BE2C (cell line): Measurements from ENCODE around the gene JADE2.

ENCODE experiments used
- DNase-seq: peaks from one replicate; pipeline ENCODE4 v3.0.0-alpha.2; 2020
- H3K27me3 ChIP-seq: fragments of 250-450 bp; sonication (Bioruptor Pico); 2 replicates; pipeline ENCODE4 v1.5.1; 2020; ENCODE audit warnings: mild to moderate bottlenecking
- H3K36me3 ChIP-seq: fragments of 250-450 bp; sonication (Bioruptor Pico); 2 replicates; pipeline ENCODE4 v1.5.1; 2020; ENCODE audit warnings: mild to moderate bottlenecking
- H3K4me1 ChIP-seq: fragments of 250-450 bp; sonication (Bioruptor Pico); 2 replicates; pipeline ENCODE4 v1.5.1; 2020
- H3K4me3 ChIP-seq: 2 replicates; pipeline ENCODE4 v1.5.1; 2011; ENCODE audit warnings: low read depth, low read length
- H3K9me3 ChIP-seq: fragments of 250-450 bp; sonication (Bioruptor Pico); 2 replicates; pipeline ENCODE4 v1.5.1; 2020
- CTCF ChIP-seq: IDR thresholded peaks from 2 replicates; pipeline ENCODE4 v1.5.1; 2012; ENCODE audit warnings: mild to moderate bottlenecking, low read depth, low read length

JADE2 gene

GRCh38 chr5:134547066-134547465, 21.6 kb downstream of the JADE2 start:
- no peak for DNase-seq
- Histone ChIP-seq H3K36me3 (no peaks in the 10 kb centered on the region; the same call in 1 of the 2 replicates), H3K9me3 (no peaks in the 10 kb centered on the region), H3K4me1 (no peaks in the 10 kb centered on the region), H3K27me3 (no peaks in the 10 kb centered on the region), H3K4me3 (no peak overlapping the region)
- TF ChIP-seq CTCF: no peak

- no peaks in the 10 kb centered on the region for H3K4me1 ChIP-seq
- no peak overlapping the region for H3K4me3 ChIP-seq
- no peaks in the 10 kb centered on the region; the same call in 1 of the 2 replicates for H3K36me3 ChIP-seq
- H3K9me3 ChIP-seq: no peaks in the 10 kb centered on the region
- DNase-seq: no peak
- H3K27me3 ChIP-seq: no peaks in the 10 kb centered on the region
- TF ChIP-seq CTCF: no peak
Observed at GRCh38 chr5:134547579-134547978, 22.1 kb downstream of the JADE2 start.

- no peak for DNase-seq
- no peaks in the 10 kb centered on the region for H3K4me1 ChIP-seq
Observed at GRCh38 chr5:134547999-134548658, 22.7 kb downstream of the JADE2 start.

GRCh38 chr5:134549714-134550113, 24.2 kb downstream of the JADE2 start:
- no peak for TF ChIP-seq CTCF
- DNase-seq: no peak
- Histone ChIP-seq H3K4me3 (no peak overlapping the region), H3K9me3 (no peaks in the 10 kb centered on the region), H3K4me1 (peaks cover 8% of the 10 kb centered on the region), H3K36me3 (no peaks in the 10 kb centered on the region; the same call in 1 of the 2 replicates), H3K27me3 (no peaks in the 10 kb centered on the region)

More at GRCh38 chr5:134547999-134548658, 22.7 kb downstream of the JADE2 start:
- Histone ChIP-seq H3K36me3 (no peaks in the 10 kb centered on the region; the same call in 1 of the 2 replicates), H3K9me3 (no peaks in the 10 kb centered on the region), H3K4me3 (no peak overlapping the region), H3K27me3 (no peaks in the 10 kb centered on the region)
- TF ChIP-seq CTCF: no peak

- H3K4me3 ChIP-seq: no peak overlapping the region
- H3K36me3 ChIP-seq: no peaks in the 10 kb centered on the region; the same call in 1 of the 2 replicates
- H3K9me3 ChIP-seq: no peaks in the 10 kb centered on the region
- no peak for TF ChIP-seq CTCF
- H3K27me3 ChIP-seq: no peaks in the 10 kb centered on the region
- no peak for DNase-seq
- peaks cover 16% of the 10 kb centered on the region for H3K4me1 ChIP-seq
Observed at GRCh38 chr5:134550271-134551214, 25.1 kb downstream of the JADE2 start.
